Fibroblast of skin of left biceps (primary cell): ENCODE results near the gene C2.
"Not testable (repeated sequence)": the region's sequence is repeated elsewhere in the genome, so short reads cannot be mapped to it uniquely, and the experiment has no call there.

Experiments
- DNase-seq, 2 experiments: peaks; one replicate each; pipeline ENCODE4 v3.0.0-alpha.2; 2013; ENCODE audit warnings: low read depth in 2 of 2

C2 gene

DNA sequence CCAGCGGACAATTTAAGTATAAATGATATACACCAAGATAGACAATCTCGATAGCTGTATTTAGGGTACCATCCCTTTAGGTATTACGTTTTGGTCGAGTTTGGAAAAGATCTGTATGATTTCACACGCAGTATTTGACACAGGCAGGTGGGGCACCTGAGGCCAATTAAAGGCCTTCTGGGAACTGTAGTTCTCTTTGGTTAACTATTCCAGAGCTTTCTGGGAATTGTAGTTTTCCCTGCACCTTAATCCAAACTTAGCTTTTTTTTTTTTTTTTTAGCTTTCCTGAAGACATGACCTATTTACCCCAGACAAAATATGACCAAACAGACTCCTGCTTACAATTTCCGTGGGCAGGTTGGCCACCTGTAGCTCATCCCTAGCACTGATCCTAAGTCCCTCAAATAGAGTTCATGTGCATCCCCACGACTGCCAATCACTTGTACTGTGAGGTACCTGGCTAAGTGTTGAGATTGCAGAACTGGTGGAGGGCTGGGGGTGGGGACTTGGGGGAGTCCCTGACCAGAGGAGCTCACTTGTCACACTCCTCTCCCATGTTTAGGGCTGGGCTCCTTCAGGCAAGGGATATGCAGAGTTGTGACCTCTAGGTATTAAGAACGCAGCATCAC, 29.0 kb upstream of the C2 start:
- no peak for DNase-seq

DNA sequence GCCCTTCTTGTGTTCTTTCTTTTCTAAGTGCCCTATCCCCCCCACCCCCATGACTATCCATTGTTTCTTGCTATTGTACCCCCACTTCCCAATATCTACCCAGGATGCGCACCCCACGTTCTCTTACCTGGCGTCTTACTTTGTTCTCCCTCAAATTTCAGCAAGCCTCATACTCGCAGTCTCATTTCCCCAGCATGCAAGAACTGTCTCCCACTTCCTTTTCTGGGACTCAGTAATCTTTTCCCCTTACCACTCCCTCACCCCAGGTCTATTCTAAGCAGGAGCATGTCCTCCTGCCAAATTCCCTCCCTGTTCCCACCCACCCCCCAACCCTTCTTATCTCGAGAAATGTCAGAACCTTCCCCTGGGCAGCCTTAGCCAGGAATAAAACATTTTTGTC, 28.3 kb upstream of the C2 start:
- DNase-seq: no peak

- DNase-seq: no peak
Observed at GRCh38 chr6:31899882-31900722, 27.4 kb upstream of the C2 start.

- no peak for DNase-seq
Observed at GRCh38 chr6:31900917-31901414, 26.6 kb upstream of the C2 start.

DNA sequence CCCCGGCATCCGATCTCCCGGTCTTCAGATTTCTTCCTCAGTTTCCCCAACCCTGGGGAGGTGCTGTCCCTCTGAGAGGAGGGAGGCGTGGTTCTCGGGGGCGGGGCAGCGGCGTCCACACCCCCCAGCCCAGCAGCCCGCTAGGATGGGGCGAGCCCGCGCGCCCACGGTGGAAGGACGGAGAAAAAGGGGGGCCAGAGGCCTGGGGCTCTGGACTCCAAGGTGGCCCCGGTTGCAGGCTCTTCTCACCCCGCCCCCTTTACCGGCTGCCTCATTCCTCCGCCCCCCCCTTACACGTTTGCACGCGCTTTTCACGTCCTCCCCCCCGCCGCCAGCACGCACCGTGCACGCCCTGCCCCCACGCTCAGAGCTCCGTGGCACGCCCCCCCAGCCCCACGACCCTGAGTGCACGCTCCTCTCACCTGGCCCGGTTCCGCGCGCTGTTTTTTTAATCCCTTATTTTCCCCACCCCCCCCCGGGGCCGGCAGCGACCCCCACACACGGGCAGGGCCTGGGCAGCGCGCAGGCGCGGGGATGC, 26.0 kb upstream of the C2 start:
- DNase-seq: no peak

DNA sequence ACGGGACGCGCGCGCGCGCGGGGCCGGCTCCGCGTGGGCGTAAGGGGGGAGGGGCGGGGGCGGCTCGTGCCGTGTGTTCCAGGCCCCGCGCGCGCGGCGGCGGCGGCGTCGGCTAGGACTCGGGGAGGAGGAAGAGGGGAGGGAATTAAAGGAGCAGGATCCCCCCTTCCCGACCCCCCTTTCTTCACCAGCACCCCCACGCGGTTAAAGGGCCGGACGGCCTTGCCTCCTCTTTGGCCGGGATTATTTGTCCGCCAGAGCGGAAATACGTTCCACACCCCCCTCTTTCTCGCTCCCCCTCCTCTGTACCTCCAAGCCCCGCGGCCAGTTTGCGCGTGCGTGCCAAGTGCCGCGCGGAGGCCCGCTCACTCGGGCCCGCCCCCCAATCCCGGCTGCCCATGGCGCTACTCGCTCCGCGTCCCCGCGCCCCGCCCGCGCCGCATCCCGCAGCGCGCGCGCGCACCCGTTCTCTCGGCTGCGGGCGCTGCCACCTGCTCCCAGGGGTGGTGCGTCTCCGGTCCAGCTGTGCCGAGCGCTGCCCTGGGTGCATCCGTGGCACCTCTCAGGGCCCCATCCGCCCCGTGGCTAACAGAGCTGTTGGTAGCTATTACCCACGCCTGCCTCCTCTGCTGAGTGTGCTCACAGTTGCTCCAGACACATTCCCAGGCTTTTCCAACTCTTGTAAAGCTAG, 25.4 kb upstream of the C2 start, which contains the start of gene ZBTB12:
Gene ZBTB12, minus strand, starts transcription at position 134 of the 691 bp plus-strand sequence. CDS start 781 bp downstream, outside the sequence.
- peak; percentile 95 for DNase-seq

- DNase-seq: no peak
Observed at GRCh38 chr6:31903957-31904356, 23.6 kb upstream of the C2 start.

DNA sequence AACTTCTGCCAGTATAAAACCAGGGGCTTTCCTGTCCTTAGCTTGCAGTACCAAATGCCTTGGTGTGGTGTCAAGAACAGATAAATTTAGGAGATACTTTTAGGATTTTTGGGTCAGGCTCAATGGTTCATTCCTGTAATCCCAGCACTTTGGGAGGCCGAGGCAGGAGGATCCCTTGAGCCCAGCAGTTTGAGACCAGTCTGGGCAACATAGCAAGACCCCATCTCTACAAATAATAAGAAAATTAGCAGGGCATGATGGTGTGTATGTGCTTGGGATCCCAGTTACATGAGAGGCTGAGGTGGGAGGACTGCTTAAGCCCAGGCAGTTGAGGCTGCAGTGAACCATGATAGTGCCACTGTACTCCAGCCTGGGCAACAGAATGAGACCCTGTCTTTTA, 22.5 kb upstream of the C2 start:
- DNase-seq: no peak

DNA sequence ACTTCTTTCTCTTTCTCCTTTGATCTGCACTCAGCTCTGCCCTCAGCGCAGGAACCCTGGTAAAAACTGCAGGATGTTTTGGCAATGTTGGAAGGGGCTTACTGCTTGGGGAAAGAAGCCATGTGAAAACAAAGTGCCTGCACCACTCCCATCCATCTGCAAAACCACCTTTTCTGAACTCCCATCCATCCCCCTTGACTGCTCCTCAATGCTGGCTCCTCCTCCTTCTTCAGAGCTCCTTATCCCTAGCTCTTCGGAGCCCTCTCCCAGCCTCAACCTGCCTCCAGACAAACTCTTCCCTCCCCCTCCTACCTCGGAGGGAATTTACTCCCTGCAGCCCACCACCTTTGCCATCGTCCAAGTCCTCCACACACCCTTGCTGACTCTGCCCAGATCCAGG, 21.4 kb upstream of the C2 start:
- no peak for DNase-seq

- not testable (repeated sequence) for DNase-seq
Observed at GRCh38 chr6:31906727-31907126, 20.8 kb upstream of the C2 start.

DNA sequence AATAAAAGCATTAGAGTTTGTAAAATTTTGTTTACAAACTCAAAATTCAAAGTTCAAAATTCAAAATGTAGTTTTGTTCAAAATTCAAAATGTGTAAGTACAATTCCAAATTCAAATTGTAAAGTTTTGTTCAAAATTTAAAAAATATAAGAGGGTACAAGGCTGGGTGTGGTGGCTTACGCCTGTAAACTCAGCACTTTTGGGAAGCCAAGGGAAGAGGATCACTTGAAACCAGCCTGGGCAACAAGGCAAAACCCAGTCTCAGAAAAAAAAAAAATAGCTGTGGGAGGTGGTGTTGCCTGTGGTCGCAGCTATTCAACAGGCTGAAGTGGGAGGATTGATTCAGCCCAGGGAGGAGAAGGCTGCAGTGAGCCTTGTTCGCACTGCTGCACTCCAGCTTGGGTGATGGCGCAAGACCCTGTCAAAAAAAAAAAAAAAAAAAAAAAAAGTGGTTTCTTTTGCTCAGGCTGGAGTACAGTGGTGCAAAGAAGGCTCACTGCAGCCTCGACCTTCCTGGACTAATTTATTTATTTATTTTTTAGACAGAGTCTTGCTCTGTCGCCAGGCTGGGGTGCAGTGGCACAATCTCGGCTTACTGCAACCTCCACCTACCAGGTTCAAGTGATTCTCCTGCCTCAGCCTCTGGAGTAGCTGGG, 20.2 kb upstream of the C2 start:
- DNase-seq: peak; percentile 55

- not testable (repeated sequence) for DNase-seq
Observed at GRCh38 chr6:31908255-31908654, 19.3 kb upstream of the C2 start.

DNA sequence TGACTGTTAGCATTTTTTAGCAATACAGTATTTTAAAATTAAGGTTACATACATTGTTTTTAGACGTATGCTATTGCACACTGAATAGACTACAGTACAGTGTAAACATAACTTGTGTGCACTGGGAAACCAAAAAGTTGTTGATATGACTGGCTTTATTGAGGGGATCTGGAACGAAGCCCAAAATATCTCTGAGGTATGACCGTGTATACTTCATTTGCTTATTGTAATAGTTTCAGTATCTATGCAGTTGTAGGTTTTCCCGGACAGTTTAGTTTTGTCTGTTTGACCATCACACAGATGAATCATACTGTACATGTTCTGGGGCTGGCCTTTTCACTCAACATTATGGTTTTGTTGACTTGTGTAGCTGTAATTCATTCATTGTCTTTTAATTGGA, 18.7 kb upstream of the C2 start:
- no peak for DNase-seq

- DNase-seq: not testable (repeated sequence)
Observed at GRCh38 chr6:31909298-31909697, 18.2 kb upstream of the C2 start.

DNA sequence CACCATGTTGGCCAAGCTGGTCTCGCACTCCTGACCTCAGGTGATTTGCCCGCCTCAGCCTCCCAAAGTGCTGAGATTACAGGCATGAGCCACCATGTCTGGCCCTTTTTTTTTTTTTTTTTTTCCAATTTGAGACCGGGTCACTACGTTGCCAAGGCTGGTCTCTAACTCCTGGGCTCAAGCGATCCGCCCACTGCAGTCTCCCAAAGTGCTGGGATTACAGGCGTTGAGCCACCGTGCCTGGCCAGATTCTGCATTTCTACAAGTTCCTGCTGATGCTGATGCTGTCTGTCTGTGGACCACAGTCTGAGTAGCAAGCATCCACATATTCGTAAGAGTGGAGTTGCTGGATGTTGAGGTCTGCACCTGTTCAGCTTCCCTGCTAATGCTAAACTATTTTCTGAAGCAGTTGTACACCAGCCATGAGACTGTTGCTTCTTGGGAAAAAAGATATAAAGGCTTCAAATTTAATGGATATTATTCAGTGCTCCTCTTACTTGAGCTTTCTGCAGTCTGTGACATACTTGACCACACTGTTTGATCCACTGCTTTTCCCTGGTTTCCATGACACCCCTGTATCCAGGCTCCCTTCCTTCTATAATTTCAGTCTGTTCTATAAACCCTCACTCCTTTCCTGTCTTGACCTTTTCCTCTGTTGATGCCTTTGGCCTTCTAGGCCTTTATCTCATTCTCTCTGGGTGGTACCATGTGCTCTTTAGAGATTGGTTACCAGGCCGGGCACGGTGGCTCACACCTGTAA, 15.5 kb upstream of the C2 start:
- no peak for DNase-seq

GRCh38 chr6:31915351-31915750, 12.2 kb upstream of the C2 start:
- DNase-seq: no peak

DNA sequence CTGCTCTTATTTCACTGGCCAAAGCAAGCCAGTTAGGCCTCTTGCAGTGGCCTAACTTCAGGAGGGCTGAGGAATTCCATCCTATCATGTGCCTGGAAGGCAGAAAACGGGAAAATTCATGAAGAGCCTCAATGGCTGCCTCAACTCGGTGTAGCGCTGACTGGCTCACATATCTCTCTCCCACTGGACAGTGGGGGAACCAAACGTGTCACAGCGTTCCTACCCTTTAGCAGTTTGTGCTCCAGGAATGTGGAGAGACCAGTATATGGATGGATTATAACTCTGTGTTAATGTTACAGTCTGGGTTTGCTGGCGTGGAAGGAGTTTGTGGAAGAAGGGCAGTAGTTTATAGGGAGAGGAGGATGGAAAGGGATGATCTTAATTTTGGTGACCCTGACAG, 11.8 kb upstream of the C2 start:
- DNase-seq: no peak

DNA sequence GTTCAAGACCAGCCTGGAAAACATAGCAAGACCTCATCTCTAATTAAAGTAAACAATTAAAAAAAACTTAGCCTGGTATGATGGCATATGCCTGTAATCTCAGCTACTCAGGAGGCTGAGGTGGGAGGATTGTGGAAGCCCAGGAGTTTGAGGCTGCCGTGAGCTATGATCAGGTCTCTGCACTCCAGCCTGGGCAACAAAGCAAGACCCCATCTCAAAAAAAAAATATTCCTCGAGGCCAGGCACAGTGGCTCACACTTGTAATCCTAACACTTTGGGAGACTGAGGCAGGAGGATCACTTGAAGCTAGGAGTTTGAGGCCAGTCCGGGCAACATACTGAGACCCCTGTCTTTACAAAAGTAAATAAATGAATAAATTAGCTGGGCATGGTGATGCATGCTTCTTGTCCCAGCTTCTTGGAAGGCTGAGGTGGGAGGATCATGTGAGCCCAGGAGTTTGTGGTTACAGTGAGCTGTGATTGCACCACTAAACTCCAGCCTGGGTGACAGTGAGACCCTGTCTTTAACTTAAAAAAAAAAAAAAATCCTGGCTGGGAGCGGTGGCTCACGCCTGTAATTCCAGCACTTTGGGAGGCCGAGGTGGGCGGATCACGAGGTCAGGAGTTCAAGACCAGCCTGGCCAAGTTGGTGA, 9.3 kb upstream of the C2 start:
- no peak for DNase-seq

DNA sequence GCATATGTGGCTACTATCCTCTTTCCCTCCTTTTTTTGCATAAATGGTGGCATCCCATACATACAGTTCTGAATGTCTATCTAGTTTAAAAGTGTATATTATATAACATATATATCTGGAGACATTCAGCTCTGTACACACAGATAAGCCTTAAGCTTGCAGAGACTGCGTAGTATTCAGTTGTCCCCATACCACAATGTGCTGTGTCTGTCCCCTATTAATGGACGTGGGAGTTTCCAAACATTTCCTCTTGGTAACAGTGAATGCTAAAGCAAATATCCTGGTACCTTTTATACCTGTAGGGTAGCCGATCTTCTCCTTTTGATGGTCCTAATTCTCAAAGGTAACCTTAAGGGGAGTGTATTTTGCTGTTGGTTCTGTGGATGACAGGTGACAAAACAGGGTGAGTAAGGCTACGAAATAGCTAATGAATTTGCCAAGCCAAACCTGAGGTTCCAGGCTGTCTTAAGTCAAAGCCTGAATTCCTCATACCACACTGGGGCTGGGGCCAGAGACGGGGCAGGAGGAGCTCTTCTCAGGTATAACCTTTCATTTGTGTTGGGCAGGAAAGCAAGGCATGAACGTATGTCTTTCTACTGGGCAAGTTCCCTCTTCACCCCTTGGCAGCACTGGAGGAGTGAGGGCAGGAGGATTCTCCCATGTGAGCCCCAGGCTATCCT, 7.8 kb upstream of the C2 start:
- no peak for DNase-seq

DNA sequence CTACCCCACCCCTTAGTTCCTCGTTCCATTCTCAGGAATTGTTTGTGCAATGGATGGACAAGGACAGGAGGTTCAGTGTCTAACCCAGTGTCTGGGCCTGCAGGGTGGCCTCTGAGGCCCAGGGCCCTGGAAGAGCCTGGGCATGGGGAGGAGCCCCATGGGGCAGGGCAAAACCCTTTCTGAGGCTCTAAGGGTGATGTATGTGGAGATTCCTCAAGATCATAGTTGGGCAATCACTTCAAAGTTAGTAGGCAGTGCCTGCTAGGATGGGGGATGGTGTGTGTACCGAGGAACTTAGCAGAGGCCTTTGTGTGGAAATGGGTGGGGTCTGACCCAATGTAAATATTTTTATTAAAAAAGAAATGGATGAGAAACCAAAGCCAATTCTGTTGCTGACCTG, 6.7 kb upstream of the C2 start:
- DNase-seq: no peak
